ENCODE measurements around the gene FAM13A.
"Not testable (repeated sequence)": the region's sequence is repeated elsewhere in the genome, so short reads cannot be mapped to it uniquely, and the experiment has no call there.

Gene FAM13A

DNA sequence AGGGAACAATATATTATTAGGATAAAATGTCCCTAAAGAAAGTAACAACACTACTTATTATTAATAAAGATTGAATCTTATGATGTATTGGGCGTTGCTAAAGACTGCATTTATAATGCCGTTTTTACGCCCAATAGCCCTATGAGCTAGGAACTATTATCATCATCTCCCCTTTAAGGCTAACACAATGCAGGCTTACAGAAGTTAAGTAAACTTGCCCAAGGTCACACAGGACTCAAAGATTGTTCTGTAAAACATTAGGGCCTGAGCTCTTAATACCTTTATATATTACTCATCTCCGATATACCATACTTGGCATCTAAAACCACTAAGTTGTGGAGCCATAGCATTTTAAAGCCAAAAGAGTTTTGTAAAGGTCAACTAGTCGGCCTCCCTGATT lies 149.5 kb downstream of the FAM13A start:
- Histone ChIP-seq H3K4me1 (ENCODE audit: control insufficient read depth, insufficient read depth, low read length) (no peaks in the 10 kb centered on the region), H3K4me3 (ENCODE audit: low read length) (no peak overlapping the region), H3K27me3 (ENCODE audit: control insufficient read depth, insufficient read depth, low read length) (no peaks in the 10 kb centered on the region), H3K27ac (ENCODE audit: low read length) (no peak overlapping the region), H3K9me3 (ENCODE audit: control insufficient read depth, insufficient read depth, low read length) (no peaks in the 10 kb centered on the region), H3K36me3 (ENCODE audit: control insufficient read depth, insufficient read depth, low read length) (no peaks in the 10 kb centered on the region; the same call in 1 of the 2 replicates)
- no peak for DNase-seq (ENCODE audit: low read depth, low spot score)
- no CpG with 5 or more reads among the region's 5 CpGs for WGBS (ENCODE audit: insufficient coverage, insufficient read length)

DNA sequence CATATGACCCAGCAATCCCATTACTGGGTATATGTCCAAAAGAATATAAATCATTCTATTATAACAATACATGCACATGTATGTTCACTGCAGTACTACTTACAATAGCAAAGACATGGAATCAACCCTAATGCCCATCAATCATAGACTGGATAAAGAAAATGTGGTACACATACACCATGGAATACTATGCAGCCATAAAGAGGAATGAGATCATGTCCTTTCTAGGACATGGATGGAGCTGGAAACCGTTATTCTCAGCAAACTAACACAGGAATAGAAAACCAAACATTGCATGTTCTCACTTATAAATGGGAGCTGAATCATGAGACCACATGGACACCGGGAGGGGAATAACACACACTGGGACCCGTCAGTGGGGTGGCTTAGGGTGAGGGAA lies 152.7 kb downstream of the FAM13A start:
- not testable (repeated sequence) for DNase-seq (ENCODE audit: low read depth, low spot score); H3K4me3 ChIP-seq (ENCODE audit: low read length); H3K36me3 ChIP-seq (ENCODE audit: control insufficient read depth, insufficient read depth, low read length); H3K27me3 ChIP-seq (ENCODE audit: control insufficient read depth, insufficient read depth, low read length); H3K27ac ChIP-seq (ENCODE audit: low read length); H3K9me3 ChIP-seq (ENCODE audit: control insufficient read depth, insufficient read depth, low read length); H3K4me1 ChIP-seq (ENCODE audit: control insufficient read depth, insufficient read depth, low read length)
- WGBS (ENCODE audit: insufficient coverage, insufficient read length): no CpG with 5 or more reads among the region's 3 CpGs

DNA sequence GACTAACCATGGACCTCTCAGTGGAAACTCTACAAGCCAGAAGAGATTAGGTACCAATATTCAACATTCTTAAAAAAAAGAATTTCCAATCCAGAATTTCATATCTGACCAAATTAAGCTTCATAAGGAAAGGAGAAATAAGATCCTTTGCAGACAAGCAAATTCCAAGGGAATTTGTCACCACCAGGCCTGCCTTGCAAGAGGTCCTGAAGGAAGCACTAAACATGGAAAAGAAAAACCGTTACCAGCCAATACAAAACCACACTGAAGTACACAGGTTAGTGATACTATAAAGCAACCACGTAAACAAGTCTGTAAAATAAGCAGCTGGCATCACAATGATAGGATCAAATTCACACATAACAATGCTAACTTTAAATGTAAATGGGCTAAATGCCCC lies 156.6 kb downstream of the FAM13A start:
- no peaks in the 10 kb centered on the region for H3K27me3 ChIP-seq (ENCODE audit: control insufficient read depth, insufficient read depth, low read length)
- no peaks in the 10 kb centered on the region for H3K4me1 ChIP-seq (ENCODE audit: control insufficient read depth, insufficient read depth, low read length)
- WGBS (ENCODE audit: insufficient coverage, insufficient read length): no CpG with 5 or more reads among the region's 2 CpGs
- H3K27ac ChIP-seq (ENCODE audit: low read length): no peak overlapping the region
- no peak for DNase-seq (ENCODE audit: low read depth, low spot score)
- no peaks in the 10 kb centered on the region; the same call in 1 of the 2 replicates for H3K9me3 ChIP-seq (ENCODE audit: control insufficient read depth, insufficient read depth, low read length)
- H3K36me3 ChIP-seq (ENCODE audit: control insufficient read depth, insufficient read depth, low read length): no peaks in the 10 kb centered on the region; the same call in 1 of the 2 replicates
- no peak overlapping the region for H3K4me3 ChIP-seq (ENCODE audit: low read length)

DNA sequence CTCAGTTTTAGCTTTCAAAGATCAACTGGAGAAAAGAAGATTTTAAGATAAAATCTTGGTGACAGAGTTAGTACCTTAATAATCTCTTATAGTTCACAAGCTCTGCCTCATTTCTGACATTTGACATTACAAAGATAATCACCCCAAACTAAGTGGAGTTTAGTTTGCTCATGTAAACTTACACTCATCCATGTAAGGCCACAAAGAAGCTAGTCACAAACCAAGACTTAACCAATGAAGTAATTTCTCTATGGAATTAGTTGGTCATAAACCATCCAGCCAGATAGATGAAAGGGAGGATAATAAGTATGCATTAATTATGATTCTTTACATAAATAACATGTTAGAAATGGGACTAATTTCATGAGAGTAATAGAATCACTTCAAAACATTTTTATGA lies 159.2 kb downstream of the FAM13A start:
- DNase-seq (ENCODE audit: low read depth, low spot score): no peak
- Histone ChIP-seq H3K27ac (ENCODE audit: low read length) (no peak overlapping the region), H3K27me3 (ENCODE audit: control insufficient read depth, insufficient read depth, low read length) (no peaks in the 10 kb centered on the region), H3K4me3 (ENCODE audit: low read length) (no peak overlapping the region), H3K36me3 (ENCODE audit: control insufficient read depth, insufficient read depth, low read length) (no peaks in the 10 kb centered on the region), H3K9me3 (ENCODE audit: control insufficient read depth, insufficient read depth, low read length) (no peaks in the 10 kb centered on the region; the same call in 1 of the 2 replicates), H3K4me1 (ENCODE audit: control insufficient read depth, insufficient read depth, low read length) (no peaks in the 10 kb centered on the region)

DNA sequence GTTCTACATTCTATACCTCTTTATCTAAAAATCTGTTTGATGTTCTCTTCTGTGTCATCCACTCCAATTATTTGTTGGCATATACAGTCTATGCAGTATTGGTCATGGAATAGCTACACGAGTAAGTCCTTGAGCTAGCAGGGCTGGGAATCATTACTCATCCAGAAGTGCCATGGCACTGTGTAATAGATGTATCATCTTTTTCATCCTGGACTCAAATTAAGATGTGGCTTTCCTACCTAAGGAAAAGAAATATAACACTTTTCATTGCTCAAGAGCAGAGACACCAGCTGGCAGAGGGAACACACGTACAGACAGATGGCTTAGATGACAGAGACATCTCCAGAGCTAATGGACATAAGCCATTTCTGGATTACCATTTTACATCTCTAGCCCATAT lies 159.8 kb downstream of the FAM13A start:
- no peak overlapping the region for H3K27ac ChIP-seq (ENCODE audit: low read length)
- no peaks in the 10 kb centered on the region; the same call in 1 of the 2 replicates for H3K9me3 ChIP-seq (ENCODE audit: control insufficient read depth, insufficient read depth, low read length)
- no peaks in the 10 kb centered on the region for H3K4me1 ChIP-seq (ENCODE audit: control insufficient read depth, insufficient read depth, low read length)
- DNase-seq (ENCODE audit: low read depth, low spot score): no peak
- no peaks in the 10 kb centered on the region for H3K36me3 ChIP-seq (ENCODE audit: control insufficient read depth, insufficient read depth, low read length)
- no CpG with 5 or more reads among the region's 2 CpGs for WGBS (ENCODE audit: insufficient coverage, insufficient read length)
- no peaks in the 10 kb centered on the region for H3K27me3 ChIP-seq (ENCODE audit: control insufficient read depth, insufficient read depth, low read length)
- no peak overlapping the region for H3K4me3 ChIP-seq (ENCODE audit: low read length)

DNA sequence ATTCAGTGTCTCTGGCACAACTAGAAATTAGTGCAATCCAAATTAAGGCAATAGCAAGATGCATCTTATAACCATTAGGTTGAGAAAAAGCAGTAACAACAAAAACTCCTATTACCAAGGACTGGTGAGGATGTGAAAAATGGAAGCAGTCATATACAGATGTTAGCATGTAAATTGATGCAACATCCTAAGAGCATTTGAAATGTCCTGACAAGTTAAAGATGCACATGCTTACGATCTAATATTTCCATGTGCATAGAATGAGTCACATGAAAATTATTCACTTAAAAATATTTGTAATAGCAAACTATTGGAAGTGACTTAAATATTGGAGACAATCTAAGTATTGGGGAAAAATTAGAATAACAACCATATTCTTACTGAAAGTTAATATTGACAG lies 163.0 kb downstream of the FAM13A start:
- no peak overlapping the region for H3K27ac ChIP-seq (ENCODE audit: low read length)
- H3K9me3 ChIP-seq (ENCODE audit: control insufficient read depth, insufficient read depth, low read length): no peaks in the 10 kb centered on the region
- H3K4me1 ChIP-seq (ENCODE audit: control insufficient read depth, insufficient read depth, low read length): no peaks in the 10 kb centered on the region
- no peaks in the 10 kb centered on the region for H3K36me3 ChIP-seq (ENCODE audit: control insufficient read depth, insufficient read depth, low read length)
- no peak overlapping the region for H3K4me3 ChIP-seq (ENCODE audit: low read length)
- WGBS (ENCODE audit: insufficient coverage, insufficient read length): no CpG with 5 or more reads among the region's 1 CpG
- no peak for DNase-seq (ENCODE audit: low read depth, low spot score)
- no peaks in the 10 kb centered on the region for H3K27me3 ChIP-seq (ENCODE audit: control insufficient read depth, insufficient read depth, low read length)

DNA sequence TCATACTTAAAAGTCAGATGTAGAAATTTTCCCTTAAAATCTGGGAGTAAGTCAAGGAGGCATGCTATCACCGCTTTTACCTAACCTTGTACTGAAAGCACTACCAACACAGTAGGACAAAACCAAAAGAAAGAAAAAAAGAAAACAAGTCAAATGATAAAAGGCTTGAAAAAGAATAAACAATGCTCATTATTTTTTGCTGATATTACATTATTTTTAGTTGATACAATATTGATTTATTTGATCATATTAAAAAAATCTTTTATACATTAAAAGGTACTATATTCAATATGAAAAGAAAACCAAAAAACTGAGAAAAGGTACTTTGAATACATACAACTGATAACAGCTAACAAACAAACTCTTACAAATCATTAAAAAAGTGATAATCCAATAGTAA lies 164.3 kb downstream of the FAM13A start:
- no peaks in the 10 kb centered on the region for H3K9me3 ChIP-seq (ENCODE audit: control insufficient read depth, insufficient read depth, low read length)
- no peak overlapping the region for H3K27ac ChIP-seq (ENCODE audit: low read length)
- H3K4me3 ChIP-seq (ENCODE audit: low read length): no peak overlapping the region
- no CpG with 5 or more reads among the region's 1 CpG for WGBS (ENCODE audit: insufficient coverage, insufficient read length)
- no peaks in the 10 kb centered on the region for H3K36me3 ChIP-seq (ENCODE audit: control insufficient read depth, insufficient read depth, low read length)
- no peaks in the 10 kb centered on the region for H3K27me3 ChIP-seq (ENCODE audit: control insufficient read depth, insufficient read depth, low read length)
- DNase-seq (ENCODE audit: low read depth, low spot score): no peak
- no peaks in the 10 kb centered on the region for H3K4me1 ChIP-seq (ENCODE audit: control insufficient read depth, insufficient read depth, low read length)

DNA sequence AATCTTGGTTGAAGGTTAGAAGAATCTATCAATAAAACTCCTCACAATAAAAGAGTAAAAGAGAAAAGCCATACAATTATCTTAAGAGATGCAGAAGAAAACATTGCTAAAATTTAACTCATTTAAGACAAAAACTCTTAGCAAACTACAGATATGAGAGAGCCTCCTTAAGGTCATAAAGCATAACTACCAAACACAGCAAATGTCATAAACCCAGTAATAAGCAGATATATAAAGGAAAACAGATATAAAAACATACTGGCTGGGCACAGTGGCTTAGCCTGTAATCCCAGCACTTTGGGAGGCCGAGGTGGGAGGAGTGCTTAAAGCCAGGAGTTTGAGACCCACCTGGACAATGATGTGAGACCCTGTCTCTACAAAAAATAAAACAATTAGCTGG lies 165.3 kb downstream of the FAM13A start:
- no peak overlapping the region for H3K27ac ChIP-seq (ENCODE audit: low read length)
- DNase-seq (ENCODE audit: low read depth, low spot score): no peak
- no peaks in the 10 kb centered on the region for H3K36me3 ChIP-seq (ENCODE audit: control insufficient read depth, insufficient read depth, low read length)
- no peaks in the 10 kb centered on the region for H3K4me1 ChIP-seq (ENCODE audit: control insufficient read depth, insufficient read depth, low read length)
- H3K27me3 ChIP-seq (ENCODE audit: control insufficient read depth, insufficient read depth, low read length): no peaks in the 10 kb centered on the region
- no peaks in the 10 kb centered on the region for H3K9me3 ChIP-seq (ENCODE audit: control insufficient read depth, insufficient read depth, low read length)
- WGBS (ENCODE audit: insufficient coverage, insufficient read length): no CpG with 5 or more reads among the region's 1 CpG
- H3K4me3 ChIP-seq (ENCODE audit: low read length): no peak overlapping the region

DNA sequence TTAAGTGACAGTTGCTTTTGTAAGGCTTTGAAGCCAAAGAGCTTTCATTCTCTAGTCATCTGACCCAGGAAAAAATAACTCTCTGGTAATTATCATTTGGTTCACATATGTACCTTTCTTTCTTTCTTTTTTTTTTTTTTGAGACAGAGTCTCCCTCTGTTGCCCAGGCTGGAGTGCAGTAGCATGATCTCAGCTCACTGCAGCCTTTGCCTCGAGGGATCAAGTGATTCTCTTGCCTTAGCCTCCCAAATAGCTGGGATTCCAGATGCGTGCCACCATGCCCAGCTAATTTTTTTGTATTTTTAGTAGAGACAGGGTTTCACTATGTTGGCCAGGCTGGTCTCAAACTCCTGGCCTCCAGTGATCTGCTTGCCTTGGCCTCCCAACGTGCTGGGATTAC lies 169.6 kb downstream of the FAM13A start:
- H3K27ac ChIP-seq (ENCODE audit: low read length); H3K36me3 ChIP-seq (ENCODE audit: control insufficient read depth, insufficient read depth, low read length); H3K9me3 ChIP-seq (ENCODE audit: control insufficient read depth, insufficient read depth, low read length); H3K27me3 ChIP-seq (ENCODE audit: control insufficient read depth, insufficient read depth, low read length); H3K4me3 ChIP-seq (ENCODE audit: low read length); DNase-seq (ENCODE audit: low read depth, low spot score); H3K4me1 ChIP-seq (ENCODE audit: control insufficient read depth, insufficient read depth, low read length): not testable (repeated sequence)
- no CpG with 5 or more reads among the region's 3 CpGs for WGBS (ENCODE audit: insufficient coverage, insufficient read length)

DNA sequence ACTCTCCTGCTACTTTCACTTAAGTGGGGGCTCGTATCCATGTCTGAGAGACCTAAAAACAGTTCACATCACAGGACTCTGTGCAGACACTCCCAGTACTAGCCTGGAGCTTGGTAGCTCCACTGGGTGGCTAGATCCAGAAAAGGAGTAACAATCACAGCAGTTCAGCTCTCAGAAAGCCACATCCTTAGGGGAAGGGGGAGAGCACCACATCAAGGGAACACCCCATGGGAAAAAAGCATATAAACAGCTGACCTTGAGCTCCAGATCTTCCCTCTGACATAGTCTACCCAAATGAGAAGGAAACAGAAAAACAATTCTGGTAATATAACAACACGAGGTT lies 175.8 kb downstream of the FAM13A start:
- WGBS (ENCODE audit: insufficient coverage, insufficient read length): no CpG with 5 or more reads among the region's 2 CpGs
- Histone ChIP-seq H3K4me1 (ENCODE audit: control insufficient read depth, insufficient read depth, low read length) (no peaks in the 10 kb centered on the region), H3K27me3 (ENCODE audit: control insufficient read depth, insufficient read depth, low read length) (no peaks in the 10 kb centered on the region), H3K9me3 (ENCODE audit: control insufficient read depth, insufficient read depth, low read length) (no peaks in the 10 kb centered on the region), H3K36me3 (ENCODE audit: control insufficient read depth, insufficient read depth, low read length) (no peaks in the 10 kb centered on the region), H3K4me3 (ENCODE audit: low read length) (no peak overlapping the region), H3K27ac (ENCODE audit: low read length) (no peak overlapping the region)
- DNase-seq (ENCODE audit: low read depth, low spot score): no peak

DNA sequence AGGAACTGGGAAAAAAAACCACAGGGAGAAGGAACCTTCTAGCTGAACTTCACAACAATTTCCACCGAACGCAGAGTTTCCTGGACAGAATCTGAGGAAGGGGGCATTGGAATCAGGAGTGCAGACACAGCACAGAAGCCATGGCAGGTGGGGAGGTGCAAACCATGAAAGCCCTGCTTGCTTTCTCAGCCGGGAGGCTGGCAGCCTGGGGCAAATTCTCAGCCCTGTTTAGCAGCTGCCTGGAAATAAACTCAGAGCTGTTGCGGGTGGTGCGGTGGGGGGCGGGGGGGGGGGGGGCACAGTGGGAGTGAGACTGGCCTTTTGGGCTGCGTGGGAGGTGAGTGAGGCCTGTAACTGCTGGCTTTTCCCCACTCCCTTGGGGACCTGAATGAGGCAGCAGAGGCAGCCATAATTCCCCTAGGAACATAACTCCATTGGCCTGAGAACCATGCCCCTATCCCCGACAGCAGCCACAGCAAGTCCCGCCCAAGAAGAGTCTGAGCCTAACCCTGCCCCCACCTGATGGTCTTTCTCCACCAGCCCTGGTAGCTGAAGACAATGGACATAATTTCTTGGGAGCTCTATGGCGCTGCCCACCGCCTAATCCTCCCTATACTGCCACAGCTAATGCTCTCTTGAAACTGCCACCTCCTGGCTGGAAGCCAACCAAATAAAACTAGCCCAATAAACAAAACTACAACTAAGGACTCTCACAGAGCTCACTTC lies 176.3 kb downstream of the FAM13A start:
- DNase-seq (ENCODE audit: low read depth, low spot score): no peak
- no peak overlapping the region for H3K4me3 ChIP-seq (ENCODE audit: low read length)
- no peaks in the 10 kb centered on the region for H3K9me3 ChIP-seq (ENCODE audit: control insufficient read depth, insufficient read depth, low read length)
- no CpG with 5 or more reads among the region's 11 CpGs for WGBS (ENCODE audit: insufficient coverage, insufficient read length)
- H3K27me3 ChIP-seq (ENCODE audit: control insufficient read depth, insufficient read depth, low read length): no peaks in the 10 kb centered on the region
- H3K27ac ChIP-seq (ENCODE audit: low read length): no peak overlapping the region
- H3K4me1 ChIP-seq (ENCODE audit: control insufficient read depth, insufficient read depth, low read length): no peaks in the 10 kb centered on the region
- no peaks in the 10 kb centered on the region for H3K36me3 ChIP-seq (ENCODE audit: control insufficient read depth, insufficient read depth, low read length)
